Measurements from ENCODE around the gene SLC8B1.

Gene SLC8B1

DNA sequence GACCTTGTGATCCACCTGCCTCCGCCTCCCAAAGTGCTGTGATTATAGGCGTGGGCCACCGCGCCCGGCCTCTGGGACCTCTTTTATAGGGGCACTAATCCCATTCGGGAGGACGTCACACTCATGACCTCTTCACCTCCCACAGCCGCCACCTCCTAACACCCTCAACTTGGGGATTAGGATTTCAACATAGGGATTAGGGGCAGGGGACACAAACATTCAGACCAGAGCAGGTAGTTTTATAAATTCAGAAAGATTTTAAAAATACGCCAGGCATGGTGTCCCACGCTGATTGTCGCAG is 64.2 kb downstream of the SLC8B1 start:
- Mint-ChIP-seq H3K9me3 (no peaks in the 10 kb centered on the region), H3K36me3 (peaks cover 18% of the 10 kb centered on the region), H3K27ac (no peak overlapping the region), H3K27me3 (no peaks in the 10 kb centered on the region), H3K4me3 (no peak overlapping the region), H3K4me1 (peaks cover 9% of the 10 kb centered on the region)
- DNase-seq: no peak
- CTCF ChIA-PET: no interaction called here

DNA sequence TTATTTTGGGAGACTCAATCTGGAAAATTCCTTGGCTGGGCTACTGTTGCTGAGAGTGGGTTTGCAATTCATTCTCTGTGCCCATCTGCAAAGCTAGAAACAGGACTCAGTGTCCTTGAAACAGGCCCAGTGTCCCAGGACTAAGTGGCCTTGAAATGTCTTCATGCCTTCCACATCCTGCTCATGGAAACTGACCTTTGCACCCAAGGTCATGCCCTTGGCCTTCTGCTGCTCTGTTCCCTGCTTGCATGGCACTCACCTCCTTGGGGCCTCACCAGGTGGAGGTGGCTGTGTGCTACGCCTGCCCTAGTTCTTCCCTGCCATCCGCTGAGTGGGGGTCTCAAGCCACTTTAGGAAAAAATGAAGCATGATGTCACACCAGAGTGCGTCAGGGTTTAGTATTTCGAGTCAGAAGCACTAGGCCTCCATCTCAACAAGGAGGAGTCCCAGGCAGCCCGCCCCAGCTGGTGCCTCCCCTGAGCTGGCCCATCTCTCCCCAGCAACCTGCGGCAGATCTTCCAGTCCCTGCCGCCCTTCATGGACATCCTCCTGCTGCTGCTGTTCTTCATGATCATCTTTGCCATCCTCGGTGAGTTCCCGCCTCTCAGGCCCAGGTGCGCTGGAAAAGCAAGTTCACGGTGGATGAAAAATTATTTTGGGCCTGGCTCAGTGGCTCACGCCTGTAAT is 65.5 kb downstream of the SLC8B1 start:
- DNase-seq: no peak
- no peak overlapping the region for H3K4me3 Mint-ChIP-seq
- CTCF ChIA-PET: no interaction called here
- H3K27me3 Mint-ChIP-seq: no peaks in the 10 kb centered on the region
- H3K36me3 Mint-ChIP-seq: peaks cover 19% of the 10 kb centered on the region
- no peaks in the 10 kb centered on the region for H3K9me3 Mint-ChIP-seq
- H3K27ac Mint-ChIP-seq: no peak overlapping the region
- peaks cover 14% of the 10 kb centered on the region for H3K4me1 Mint-ChIP-seq

DNA sequence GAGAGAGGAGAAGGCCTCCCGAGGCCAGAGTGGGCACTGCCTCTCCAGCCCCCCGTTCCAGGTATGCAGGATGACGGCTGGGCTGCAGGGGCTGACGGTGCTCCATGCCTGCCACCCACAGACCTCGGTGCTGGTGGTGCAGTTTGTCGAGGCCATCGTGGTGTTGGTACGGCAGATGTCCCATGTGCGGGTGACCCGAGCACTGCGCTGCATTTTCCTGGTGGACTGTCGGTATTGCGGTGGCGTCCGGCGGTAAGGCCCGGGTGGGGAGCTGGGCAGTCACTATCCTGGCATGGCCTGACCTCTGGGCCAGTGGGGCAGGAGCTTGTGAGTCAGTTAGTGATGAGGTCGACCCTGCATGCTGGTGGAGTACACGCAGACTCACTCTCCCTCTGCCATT is 66.3 kb downstream of the SLC8B1 start:
- H3K36me3 Mint-ChIP-seq: peaks cover 26% of the 10 kb centered on the region
- no peaks in the 10 kb centered on the region for H3K9me3 Mint-ChIP-seq
- H3K4me1 Mint-ChIP-seq: peaks cover 22% of the 10 kb centered on the region
- H3K27ac Mint-ChIP-seq: no peak overlapping the region
- H3K27me3 Mint-ChIP-seq: no peaks in the 10 kb centered on the region
- no peak for DNase-seq
- CTCF ChIA-PET: no interaction called here
- no peak overlapping the region for H3K4me3 Mint-ChIP-seq

DNA sequence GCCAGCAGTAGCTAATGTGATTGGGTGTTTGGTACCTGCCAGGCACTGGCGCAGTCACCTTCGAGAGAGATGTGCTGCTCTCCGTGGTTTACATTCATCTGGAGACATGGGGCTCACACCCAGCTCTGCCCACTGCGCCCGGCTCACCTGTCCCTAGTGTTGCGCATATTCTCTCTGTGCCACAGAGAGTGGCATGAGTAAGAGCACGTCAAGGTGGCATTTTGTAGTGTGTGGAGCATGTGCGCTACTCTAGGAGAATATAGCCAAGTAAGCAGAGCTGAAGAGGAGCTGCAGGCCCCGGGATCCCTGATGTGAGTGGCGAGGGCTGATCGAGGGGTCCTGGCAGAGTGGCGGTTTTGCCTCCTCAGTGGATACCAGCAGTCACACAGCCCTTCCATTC is 66.8 kb downstream of the SLC8B1 start:
- no peak for DNase-seq
- CTCF ChIA-PET: no interaction called here
- no peak overlapping the region for H3K4me3 Mint-ChIP-seq
- H3K27ac Mint-ChIP-seq: no peak overlapping the region
- H3K4me1 Mint-ChIP-seq: peaks cover 26% of the 10 kb centered on the region
- no peaks in the 10 kb centered on the region for H3K27me3 Mint-ChIP-seq
- no peaks in the 10 kb centered on the region for H3K9me3 Mint-ChIP-seq
- peaks cover 27% of the 10 kb centered on the region for H3K36me3 Mint-ChIP-seq

DNA sequence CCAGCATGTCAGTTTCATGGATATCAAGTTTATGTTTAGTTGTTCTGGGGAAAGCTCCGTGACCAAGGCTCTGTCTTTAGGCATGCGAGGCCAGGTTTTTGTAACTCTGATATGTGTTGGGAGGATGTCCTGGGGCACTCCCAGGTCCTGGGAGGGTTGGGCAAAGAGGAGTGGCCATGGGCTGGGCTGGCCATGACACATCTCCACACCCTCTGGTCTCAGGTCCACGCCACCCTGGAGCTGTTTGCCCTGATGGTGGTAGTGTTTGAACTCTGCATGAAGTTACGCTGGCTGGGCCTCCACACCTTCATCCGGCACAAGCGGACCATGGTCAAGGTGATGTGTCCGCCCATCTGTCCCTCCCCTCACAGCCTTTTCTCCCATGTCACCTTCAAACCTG is 67.3 kb downstream of the SLC8B1 start:
- H3K27ac Mint-ChIP-seq: no peak overlapping the region
- H3K4me3 Mint-ChIP-seq: no peak overlapping the region
- no peaks in the 10 kb centered on the region for H3K27me3 Mint-ChIP-seq
- DNase-seq: no peak
- H3K36me3 Mint-ChIP-seq: peaks cover 27% of the 10 kb centered on the region
- no peaks in the 10 kb centered on the region for H3K9me3 Mint-ChIP-seq
- CTCF ChIA-PET: no interaction called here
- peaks cover 31% of the 10 kb centered on the region for H3K4me1 Mint-ChIP-seq

DNA sequence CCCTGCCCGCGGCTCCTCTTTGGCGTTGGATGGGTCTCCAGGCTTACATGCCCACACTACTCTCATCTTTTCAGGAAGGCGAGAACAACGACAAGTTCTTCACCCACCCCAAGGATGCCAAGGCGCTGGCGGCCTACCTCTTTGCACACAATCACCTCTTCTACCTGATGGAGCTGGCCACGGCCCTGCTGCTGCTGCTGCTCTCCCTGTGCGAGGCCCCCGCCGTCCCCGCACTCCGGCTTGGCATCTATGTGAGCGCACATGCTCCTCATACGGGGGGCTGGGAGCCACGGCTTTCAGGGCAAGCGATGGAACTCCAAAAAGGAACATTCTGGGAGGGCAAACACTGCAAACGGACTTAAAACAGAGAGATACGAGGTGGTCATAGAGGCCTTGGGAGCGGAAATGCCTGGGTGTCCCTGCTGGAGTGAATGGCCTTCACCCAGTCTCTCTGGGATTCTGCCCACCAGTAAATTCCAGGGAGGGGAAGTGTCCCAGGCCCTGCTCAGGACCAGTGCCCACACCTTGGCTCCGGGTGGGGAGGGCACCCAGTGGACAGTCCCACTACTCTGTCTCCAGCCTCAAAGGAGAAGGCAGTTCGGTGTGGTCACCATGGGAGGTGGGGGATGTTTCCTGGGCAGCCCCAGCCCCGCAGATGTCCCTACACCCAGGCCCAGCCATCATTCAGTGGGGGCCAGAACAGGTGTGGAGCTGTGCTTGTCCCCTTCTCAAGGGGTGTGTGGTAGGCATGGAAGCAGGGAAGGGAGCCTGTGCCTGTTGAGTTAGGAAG is 68.6 kb downstream of the SLC8B1 start:
- peaks cover 41% of the 10 kb centered on the region for H3K4me1 Mint-ChIP-seq
- no peak overlapping the region for H3K4me3 Mint-ChIP-seq
- H3K36me3 Mint-ChIP-seq: peaks cover 27% of the 10 kb centered on the region
- no peaks in the 10 kb centered on the region for H3K27me3 Mint-ChIP-seq
- CTCF ChIA-PET: no interaction called here
- no peaks in the 10 kb centered on the region for H3K9me3 Mint-ChIP-seq
- no peak for DNase-seq
- peak overlapping the region; percentile 2 for H3K27ac Mint-ChIP-seq

DNA sequence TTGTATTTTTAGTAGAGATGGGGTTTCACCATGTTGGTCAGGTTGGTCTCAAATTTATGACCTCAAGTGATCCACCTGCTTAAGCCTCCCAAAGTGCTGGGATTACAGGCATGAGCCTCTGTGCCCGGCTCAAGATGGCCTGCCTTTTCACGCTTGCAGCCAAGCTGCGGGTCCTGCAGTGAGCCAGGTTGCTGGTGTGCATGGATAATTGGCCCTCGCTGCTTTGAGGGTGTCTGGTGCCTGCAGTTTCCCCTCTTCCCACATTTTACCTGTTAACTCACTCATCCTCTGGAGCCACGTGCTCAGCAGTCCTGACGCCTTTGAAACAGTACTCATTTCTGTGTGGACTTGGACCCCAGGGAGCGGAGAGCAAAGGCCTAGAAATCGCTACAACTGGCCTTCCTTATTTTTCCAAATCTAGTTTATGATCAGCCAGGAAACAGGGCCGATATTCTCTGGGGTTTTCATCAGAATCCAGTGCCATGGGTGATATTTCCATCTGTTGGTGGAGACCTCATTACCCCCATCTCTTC is 71.4 kb downstream of the SLC8B1 start:
- CTCF ChIA-PET: interaction anchor here (0.6 kb wide), 1 partner anchor 1730 kb away, joined by 3 read pairs; no protein-coding TSS in a partner anchor
- Mint-ChIP-seq H3K36me3 (peaks cover 36% of the 10 kb centered on the region), H3K4me3 (no peak overlapping the region), H3K27ac (no peak overlapping the region), H3K9me3 (no peaks in the 10 kb centered on the region), H3K27me3 (no peaks in the 10 kb centered on the region), H3K4me1 (peaks cover 58% of the 10 kb centered on the region)
- DNase-seq: no peak

DNA sequence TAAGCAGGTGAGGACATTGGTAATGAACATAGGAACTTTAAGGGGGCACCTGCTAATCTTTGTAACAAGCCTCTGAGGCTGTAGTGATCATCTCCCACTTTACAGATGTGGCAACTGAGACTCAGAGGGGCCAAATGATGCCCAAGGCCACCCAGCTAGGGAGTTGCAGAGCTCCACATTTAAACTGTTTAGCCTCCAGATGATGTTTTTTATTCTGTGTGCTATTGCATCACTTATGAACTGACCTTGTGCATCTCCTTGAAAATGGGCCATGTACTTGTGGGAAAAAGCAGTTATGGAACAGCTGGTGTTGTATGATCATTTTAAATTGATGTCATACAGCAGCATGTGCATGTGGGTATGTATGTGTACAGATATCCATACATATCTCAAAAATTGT is 72.2 kb downstream of the SLC8B1 start:
- CTCF ChIA-PET: no interaction called here
- Mint-ChIP-seq H3K36me3 (peaks cover 32% of the 10 kb centered on the region), H3K27me3 (no peaks in the 10 kb centered on the region), H3K27ac (peak overlapping the region; percentile 89), H3K4me3 (no peak overlapping the region), H3K9me3 (no peaks in the 10 kb centered on the region), H3K4me1 (peaks cover 60% of the 10 kb centered on the region)
- DNase-seq: no peak

DNA sequence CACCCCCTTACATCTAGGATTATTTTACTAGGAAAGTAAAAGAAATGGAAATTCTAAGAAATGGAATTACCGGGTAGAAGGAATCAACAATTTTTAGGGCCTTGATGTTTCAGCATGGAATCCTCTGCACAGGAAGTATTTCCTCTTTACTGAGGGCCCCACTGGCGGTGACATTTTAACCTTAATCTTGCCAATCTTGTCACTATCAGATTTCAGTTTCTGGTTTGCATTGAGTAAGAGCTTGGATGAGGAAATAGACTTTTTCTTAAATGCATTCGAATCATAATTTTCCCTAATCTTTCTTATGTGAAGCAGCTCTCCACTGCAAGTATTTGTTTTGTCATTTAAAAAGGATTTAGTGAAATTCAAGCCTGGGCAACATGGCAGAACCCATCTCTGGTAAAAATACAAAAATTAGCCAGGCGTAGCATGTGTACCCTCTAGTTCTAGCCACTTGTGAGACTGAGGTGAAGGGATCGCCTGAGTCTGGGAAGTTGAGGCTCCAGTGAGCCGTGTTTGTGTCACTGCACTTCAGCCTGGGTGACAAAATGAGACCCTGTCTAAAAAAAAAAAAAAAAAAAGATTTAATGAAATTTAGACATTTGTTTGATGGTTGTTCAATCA is 73.0 kb downstream of the SLC8B1 start:
- H3K27ac Mint-ChIP-seq: peak overlapping the region; percentile 89
- H3K36me3 Mint-ChIP-seq: peaks cover 31% of the 10 kb centered on the region
- H3K27me3 Mint-ChIP-seq: no peaks in the 10 kb centered on the region
- peak overlapping the region; percentile 29 for H3K4me3 Mint-ChIP-seq
- no peaks in the 10 kb centered on the region for H3K9me3 Mint-ChIP-seq
- H3K4me1 Mint-ChIP-seq: peaks cover 60% of the 10 kb centered on the region
- CTCF ChIA-PET: interaction anchor here (0.7 to 0.8 kb wide), 2 partner anchors 36 to 126 kb away, joined by 3 read pairs; partner anchors contain the start of gene RASAL1
- DNase-seq: peak; percentile 61

DNA sequence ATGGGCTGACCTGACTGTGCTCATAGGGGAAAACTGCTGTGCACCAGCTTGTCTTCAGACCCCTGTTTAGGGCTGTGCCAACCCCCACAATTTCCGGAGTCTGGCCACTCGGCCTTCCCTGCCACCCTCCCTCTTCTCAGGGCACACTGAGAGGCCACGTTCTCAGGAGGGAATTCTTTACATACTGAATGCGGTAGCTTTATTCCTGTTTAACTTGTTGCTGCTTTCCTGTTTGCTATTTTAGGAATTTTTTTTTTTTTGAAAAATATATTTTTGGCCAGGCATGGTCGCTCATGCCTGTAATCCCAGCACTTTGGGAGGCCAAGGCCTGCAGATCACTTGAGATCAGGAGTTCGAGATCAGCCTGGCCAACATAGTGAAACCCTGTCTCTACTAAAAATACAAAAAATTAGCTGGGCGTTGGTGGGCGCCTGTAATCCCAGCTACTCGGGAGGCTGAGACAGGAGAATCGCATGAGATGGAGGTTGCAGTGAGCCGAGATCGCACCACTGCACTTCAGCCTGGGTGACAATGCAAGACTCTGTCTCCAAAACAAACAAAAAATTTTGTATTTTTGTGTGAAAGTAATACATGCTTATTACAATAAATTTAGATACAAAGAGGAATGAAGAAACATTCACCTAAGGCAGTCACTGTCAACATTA is 74.1 kb downstream of the SLC8B1 start:
- no peak overlapping the region for H3K4me3 Mint-ChIP-seq
- peaks cover 56% of the 10 kb centered on the region for H3K4me1 Mint-ChIP-seq
- CTCF ChIA-PET: interaction anchor here (0.6 kb wide), 1 partner anchor 53 kb away, joined by 4 read pairs; no protein-coding TSS in a partner anchor
- no peaks in the 10 kb centered on the region for H3K9me3 Mint-ChIP-seq
- no peaks in the 10 kb centered on the region for H3K27me3 Mint-ChIP-seq
- DNase-seq: no peak
- H3K27ac Mint-ChIP-seq: no peak overlapping the region
- peaks cover 24% of the 10 kb centered on the region for H3K36me3 Mint-ChIP-seq

DNA sequence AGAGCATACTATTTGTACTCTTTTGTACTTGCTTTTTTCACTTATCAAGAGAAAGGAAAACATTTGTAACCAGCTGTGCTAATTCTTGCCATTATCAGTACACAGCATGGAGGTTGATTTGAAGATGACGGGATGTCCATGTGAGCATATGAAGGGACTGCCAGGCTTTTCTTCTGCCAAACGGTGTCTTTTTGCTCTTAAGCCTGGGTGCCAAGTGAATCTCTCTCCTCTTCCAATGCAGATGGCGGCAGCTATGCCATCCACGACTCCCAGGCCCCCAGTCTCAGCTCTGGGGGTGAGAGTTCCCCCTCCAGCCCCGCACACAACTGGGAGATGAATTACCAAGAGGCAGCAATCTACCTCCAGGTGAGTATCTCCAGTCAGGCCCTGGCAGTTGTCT is 74.8 kb downstream of the SLC8B1 start:
- Mint-ChIP-seq H3K27ac (peak overlapping the region; percentile 34), H3K4me3 (no peak overlapping the region), H3K9me3 (no peaks in the 10 kb centered on the region), H3K36me3 (peaks cover 21% of the 10 kb centered on the region), H3K4me1 (peaks cover 54% of the 10 kb centered on the region), H3K27me3 (no peaks in the 10 kb centered on the region)
- CTCF ChIA-PET: interaction anchor here (0.6 kb wide), 1 partner anchor 53 kb away, joined by 4 read pairs; no protein-coding TSS in a partner anchor
- no peak for DNase-seq

DNA sequence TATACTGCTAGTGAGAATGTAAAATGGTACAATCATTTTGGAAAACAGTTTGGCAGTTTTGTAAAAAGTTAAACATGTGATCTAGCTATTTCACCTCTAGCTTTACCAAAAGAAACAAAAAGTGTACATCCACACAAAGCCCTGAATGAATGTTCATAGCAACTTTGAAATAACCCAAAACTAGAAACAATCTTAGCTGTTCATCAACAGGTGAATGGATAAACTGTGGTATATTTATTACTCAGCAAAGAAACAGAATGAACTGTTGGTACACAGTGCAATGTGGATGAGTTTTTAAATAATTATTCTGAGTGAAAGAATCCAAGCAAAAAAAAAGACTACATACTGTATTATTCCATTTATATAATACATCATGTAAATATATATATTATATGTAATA is 77.3 kb downstream of the SLC8B1 start:
- DNase-seq: no peak
- peaks cover 21% of the 10 kb centered on the region for H3K36me3 Mint-ChIP-seq
- H3K9me3 Mint-ChIP-seq: peaks cover 3% of the 10 kb centered on the region
- H3K4me3 Mint-ChIP-seq: no peak overlapping the region
- CTCF ChIA-PET: interaction anchor here (0.7 kb wide), 1 partner anchor 541 kb away, joined by 3 read pairs; no protein-coding TSS in a partner anchor
- peaks cover 33% of the 10 kb centered on the region for H3K4me1 Mint-ChIP-seq
- H3K27ac Mint-ChIP-seq: no peak overlapping the region
- H3K27me3 Mint-ChIP-seq: no peaks in the 10 kb centered on the region

DNA sequence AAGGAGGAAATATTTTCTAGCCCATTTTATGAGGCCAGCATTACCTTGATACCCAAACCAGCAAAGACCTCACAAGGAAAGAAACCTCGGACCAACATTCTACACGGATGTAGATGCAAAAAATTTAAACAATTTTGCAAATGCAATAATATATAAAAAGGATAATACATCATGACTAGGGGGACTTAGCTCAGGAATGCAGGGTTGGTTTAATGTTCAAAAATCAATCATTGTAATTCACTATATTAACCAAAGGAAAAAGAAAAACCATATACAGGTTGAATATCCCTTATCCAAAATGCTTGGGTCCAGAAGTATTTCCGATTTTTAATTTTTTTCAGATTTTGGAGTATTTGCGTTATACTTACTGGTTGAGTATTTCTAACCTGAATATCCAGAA is 80.6 kb downstream of the SLC8B1 start:
- no peaks in the 10 kb centered on the region for H3K27me3 Mint-ChIP-seq
- no peak overlapping the region for H3K4me3 Mint-ChIP-seq
- H3K36me3 Mint-ChIP-seq: peaks cover 23% of the 10 kb centered on the region
- no peak for DNase-seq
- H3K27ac Mint-ChIP-seq: no peak overlapping the region
- peaks cover 5% of the 10 kb centered on the region for H3K4me1 Mint-ChIP-seq
- H3K9me3 Mint-ChIP-seq: peaks cover 6% of the 10 kb centered on the region
- CTCF ChIA-PET: interaction anchor here (0.5 kb wide), 1 partner anchor 123 kb away, joined by 3 read pairs; no protein-coding TSS in a partner anchor

Data from activated naive CD4-positive, alpha-beta T cell treated with anti-CD3 and anti-CD28 coated beads, Interleukin-2, amount 10 ng/mL, durations not matched to agents 7 days and 5 days (primary cell).